B cell (primary cell): ENCODE results near the gene BTF3.

Experiments used
- EZH2 ChIP-seq: IDR thresholded peaks from 2 replicates; pipeline ENCODE4 v1.6.1; 2012; ENCODE audit warnings: borderline replicate concordance, low read depth, mild to moderate bottlenecking, moderate library complexity, low read length; ENCODE audit not compliant: insufficient read depth, poor library complexity, severe bottlenecking
- TF ChIP-seq, protein P1 (sequence below): fragments of 200-600 bp; IDR thresholded peaks from one replicate; pipeline ENCODE4 v1.8.0; 2022; ENCODE audit warnings: antibody characterized with exemption, mild to moderate bottlenecking

DNA sequence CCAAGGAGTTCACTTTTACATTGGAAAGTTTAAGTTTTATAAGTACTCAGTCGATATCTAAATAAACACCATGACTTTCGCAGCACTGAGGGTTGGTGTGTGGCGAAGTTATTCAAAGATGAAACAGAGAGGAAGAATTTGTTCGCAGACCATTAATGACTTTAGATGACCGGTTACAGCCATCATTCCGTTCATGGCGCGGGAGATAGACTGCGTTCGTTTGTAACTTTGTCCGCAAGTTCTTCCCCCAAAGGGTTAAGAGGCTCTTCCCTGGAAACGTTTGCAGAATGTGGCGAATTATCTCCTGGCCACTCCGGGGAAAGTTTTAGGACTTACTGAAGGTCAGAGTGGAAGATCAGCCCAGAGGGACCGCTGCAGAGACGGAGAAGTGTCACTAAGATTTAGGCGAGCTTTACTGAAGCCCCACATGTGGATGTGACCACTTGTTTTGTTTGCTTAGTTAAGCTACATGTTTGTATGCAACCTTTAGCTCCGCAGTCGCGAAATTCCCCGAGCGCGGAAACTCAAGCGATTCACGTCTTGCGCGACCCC is 47.5 kb upstream of the BTF3 start:
- no peak for TF ChIP-seq EZH2
- TF ChIP-seq, protein P1, sequence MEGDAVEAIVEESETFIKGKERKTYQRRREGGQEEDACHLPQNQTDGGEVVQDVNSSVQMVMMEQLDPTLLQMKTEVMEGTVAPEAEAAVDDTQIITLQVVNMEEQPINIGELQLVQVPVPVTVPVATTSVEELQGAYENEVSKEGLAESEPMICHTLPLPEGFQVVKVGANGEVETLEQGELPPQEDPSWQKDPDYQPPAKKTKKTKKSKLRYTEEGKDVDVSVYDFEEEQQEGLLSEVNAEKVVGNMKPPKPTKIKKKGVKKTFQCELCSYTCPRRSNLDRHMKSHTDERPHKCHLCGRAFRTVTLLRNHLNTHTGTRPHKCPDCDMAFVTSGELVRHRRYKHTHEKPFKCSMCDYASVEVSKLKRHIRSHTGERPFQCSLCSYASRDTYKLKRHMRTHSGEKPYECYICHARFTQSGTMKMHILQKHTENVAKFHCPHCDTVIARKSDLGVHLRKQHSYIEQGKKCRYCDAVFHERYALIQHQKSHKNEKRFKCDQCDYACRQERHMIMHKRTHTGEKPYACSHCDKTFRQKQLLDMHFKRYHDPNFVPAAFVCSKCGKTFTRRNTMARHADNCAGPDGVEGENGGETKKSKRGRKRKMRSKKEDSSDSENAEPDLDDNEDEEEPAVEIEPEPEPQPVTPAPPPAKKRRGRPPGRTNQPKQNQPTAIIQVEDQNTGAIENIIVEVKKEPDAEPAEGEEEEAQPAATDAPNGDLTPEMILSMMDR: no peak
